ENCODE results near the gene SLAMF8. TPM values are rescaled to one million over a fixed set of nuclear protein-coding genes. Genes with fewer than 3 reads are reported as not detected.

Gene SLAMF8
- total and polyA plus RNA-seq, 8 donors: 0.76 to 4.5 (median 2.5) TPM; not detected in 2

DNA sequence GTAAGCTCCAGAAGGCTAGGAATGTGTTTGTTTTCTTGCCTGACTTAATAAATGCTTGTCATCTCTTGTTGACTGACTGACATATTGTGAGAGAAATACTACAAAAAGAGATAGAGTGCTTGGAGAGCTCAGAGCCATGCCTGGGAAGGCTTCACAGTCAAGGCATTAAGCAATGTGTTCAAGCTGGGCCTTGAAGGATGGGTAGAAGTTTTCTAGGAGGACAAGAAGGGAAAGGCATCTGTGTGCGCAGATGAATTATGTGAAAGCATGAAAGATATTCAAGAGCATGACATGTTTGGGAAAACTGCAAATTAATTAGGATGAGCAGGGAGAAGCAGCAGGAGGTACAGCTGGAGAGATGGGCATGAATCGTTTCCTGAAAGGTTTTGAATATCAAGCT, 5.6 kb downstream of the SLAMF8 start:
- WGBS, 5 donors: 92 to 97% (median 95%) methylated on average over 2 of the region's 2 CpGs
- H3K4me1 ChIP-seq: peaks cover 0 to 35% (median 7%) of the 10 kb centered on the region in 4 donors
- no peak overlapping the region for H3K4me3 ChIP-seq
- no peak for DNase-seq
- intact Hi-C loops (cut with DNase I; ENCODE audit: low total_unique reads): no loop called here
- H3K27ac ChIP-seq: no peak overlapping the region
- H3K9me3 ChIP-seq: no peaks in the 10 kb centered on the region
- peaks cover 0 to 30% (median 8%) of the 10 kb centered on the region in 4 donors for H3K36me3 ChIP-seq
- TF ChIP-seq POLR2AphosphoS5 (IDR thresholded peaks at IDR 0.05) (no peak), EP300 (IDR thresholded peaks at IDR 0.05) (no peak), POLR2A (IDR thresholded peaks at IDR 0.05) (no peak)
- TF ChIP-seq, protein P1, sequence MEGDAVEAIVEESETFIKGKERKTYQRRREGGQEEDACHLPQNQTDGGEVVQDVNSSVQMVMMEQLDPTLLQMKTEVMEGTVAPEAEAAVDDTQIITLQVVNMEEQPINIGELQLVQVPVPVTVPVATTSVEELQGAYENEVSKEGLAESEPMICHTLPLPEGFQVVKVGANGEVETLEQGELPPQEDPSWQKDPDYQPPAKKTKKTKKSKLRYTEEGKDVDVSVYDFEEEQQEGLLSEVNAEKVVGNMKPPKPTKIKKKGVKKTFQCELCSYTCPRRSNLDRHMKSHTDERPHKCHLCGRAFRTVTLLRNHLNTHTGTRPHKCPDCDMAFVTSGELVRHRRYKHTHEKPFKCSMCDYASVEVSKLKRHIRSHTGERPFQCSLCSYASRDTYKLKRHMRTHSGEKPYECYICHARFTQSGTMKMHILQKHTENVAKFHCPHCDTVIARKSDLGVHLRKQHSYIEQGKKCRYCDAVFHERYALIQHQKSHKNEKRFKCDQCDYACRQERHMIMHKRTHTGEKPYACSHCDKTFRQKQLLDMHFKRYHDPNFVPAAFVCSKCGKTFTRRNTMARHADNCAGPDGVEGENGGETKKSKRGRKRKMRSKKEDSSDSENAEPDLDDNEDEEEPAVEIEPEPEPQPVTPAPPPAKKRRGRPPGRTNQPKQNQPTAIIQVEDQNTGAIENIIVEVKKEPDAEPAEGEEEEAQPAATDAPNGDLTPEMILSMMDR (IDR thresholded peaks at IDR 0.05): no peak
- no peaks in the 10 kb centered on the region for H3K27me3 ChIP-seq

DNA sequence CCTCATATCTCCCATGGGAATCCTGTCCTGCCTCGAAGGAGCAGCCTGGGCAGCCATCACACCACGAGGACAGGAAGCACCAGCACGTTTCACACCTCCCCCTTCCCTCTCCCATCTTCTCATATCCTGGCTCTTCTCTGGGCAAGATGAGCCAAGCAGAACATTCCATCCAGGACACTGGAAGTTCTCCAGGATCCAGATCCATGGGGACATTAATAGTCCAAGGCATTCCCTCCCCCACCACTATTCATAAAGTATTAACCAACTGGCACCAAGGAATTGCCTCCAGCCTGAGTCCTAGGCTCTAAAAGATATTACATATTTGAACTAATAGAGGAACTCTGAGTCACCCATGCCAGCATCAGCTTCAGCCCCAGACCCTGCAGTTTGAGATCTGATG, 8.7 kb downstream of the SLAMF8 start:
- H3K27me3 ChIP-seq: no peaks in the 10 kb centered on the region
- H3K4me1 ChIP-seq: peaks cover 0 to 10% (median 3%) of the 10 kb centered on the region in 4 donors
- H3K27ac ChIP-seq: no peak overlapping the region
- intact Hi-C loops (cut with DNase I; ENCODE audit: low total_unique reads): no loop called here
- no peak for DNase-seq
- peaks cover 0 to 50% (median 8%) of the 10 kb centered on the region in 4 donors for H3K36me3 ChIP-seq
- no peak overlapping the region for H3K4me3 ChIP-seq
- no peak for TF ChIP-seq POLR2A (IDR thresholded peaks at IDR 0.05)
- TF ChIP-seq EP300 (IDR thresholded peaks at IDR 0.05): no peak
- TF ChIP-seq, protein P1 (IDR thresholded peaks at IDR 0.05): no peak
- no peak for TF ChIP-seq POLR2AphosphoS5 (IDR thresholded peaks at IDR 0.05)
- WGBS, 5 donors: 66 to 82% (median 78%) methylated on average over 3 of the region's 3 CpGs
- no peaks in the 10 kb centered on the region for H3K9me3 ChIP-seq

DNA sequence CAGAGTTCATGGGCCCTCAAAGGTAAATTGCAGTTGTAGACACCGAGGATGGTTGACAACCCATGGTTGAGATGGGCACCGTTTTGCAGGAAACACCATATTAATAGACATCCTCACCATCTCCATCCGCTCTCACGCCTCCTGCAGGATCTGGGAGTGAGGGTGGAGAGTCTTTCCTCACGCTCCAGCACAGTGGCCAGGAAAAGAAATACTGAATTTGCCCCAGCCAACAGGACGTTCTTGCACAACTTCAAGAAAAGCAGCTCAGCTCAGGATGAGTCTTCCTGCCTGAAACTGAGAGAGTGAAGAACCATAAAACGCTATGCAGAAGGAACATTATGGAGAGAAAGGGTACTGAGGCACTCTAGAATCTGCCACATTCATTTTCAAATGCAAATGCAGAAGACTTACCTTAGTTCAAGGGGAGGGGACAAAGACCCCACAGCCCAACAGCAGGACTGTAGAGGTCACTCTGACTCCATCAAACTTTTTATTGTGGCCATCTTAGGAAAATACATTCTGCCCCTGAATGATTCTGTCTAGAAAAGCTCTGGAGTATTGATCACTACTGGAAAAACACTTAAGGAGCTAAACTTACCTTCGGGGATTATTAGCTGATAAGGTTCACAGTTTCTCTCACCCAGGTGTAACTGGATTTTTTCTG, 9.3 kb downstream of the SLAMF8 start:
- H3K36me3 ChIP-seq: peaks cover 0 to 54% (median 8%) of the 10 kb centered on the region in 4 donors
- no peak overlapping the region for H3K27ac ChIP-seq
- no peak for DNase-seq
- no peaks in the 10 kb centered on the region for H3K9me3 ChIP-seq
- H3K4me1 ChIP-seq: peaks cover 0 to 9% (median 3%) of the 10 kb centered on the region in 4 donors
- no peaks in the 10 kb centered on the region for H3K27me3 ChIP-seq
- TF ChIP-seq, protein P1 (IDR thresholded peaks at IDR 0.05): no peak
- TF ChIP-seq POLR2AphosphoS5 (IDR thresholded peaks at IDR 0.05) (no peak), POLR2A (IDR thresholded peaks at IDR 0.05) (no peak), EP300 (IDR thresholded peaks at IDR 0.05) (no peak)
- intact Hi-C loops (cut with DNase I; ENCODE audit: low total_unique reads): no loop called here
- no peak overlapping the region for H3K4me3 ChIP-seq
- WGBS, 5 donors: 81 to 90% (median 85%) methylated on average over 8 of the region's 8 CpGs

DNA sequence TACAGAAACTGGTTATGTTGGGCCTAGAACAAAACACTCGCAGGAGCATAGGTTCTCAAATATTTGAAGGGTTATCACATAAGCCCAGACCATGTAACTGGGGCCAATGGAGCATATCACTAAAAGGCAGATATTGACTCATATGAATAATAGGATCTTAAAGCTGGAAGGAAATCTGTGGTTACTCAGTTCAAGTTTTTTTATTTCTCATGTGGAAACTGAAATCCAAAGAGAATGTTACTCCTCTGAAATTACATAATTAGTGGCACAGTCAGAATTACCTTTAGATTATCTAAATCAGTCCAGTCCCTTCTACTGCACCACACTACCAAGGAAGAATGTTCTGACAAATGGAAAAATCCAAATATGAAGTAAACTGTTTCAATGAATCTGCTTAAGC, 12.0 kb downstream of the SLAMF8 start:
- TF ChIP-seq EP300 (IDR thresholded peaks at IDR 0.05): no peak
- TF ChIP-seq, protein P1 (IDR thresholded peaks at IDR 0.05): no peak
- TF ChIP-seq POLR2A (IDR thresholded peaks at IDR 0.05): no peak
- no peak for TF ChIP-seq POLR2AphosphoS5 (IDR thresholded peaks at IDR 0.05)
- intact Hi-C loops (cut with DNase I; ENCODE audit: low total_unique reads): no loop called here

More for the DNA sequence above, 12.0 kb downstream of the SLAMF8 start:
- Histone ChIP-seq H3K4me1 (no peaks in the 10 kb centered on the region), H3K9me3 (no peaks in the 10 kb centered on the region), H3K27ac (no peak overlapping the region), H3K36me3 (peaks cover 0 to 54% (median 8%) of the 10 kb centered on the region in 4 donors), H3K4me3 (no peak overlapping the region), H3K27me3 (no peaks in the 10 kb centered on the region)
- DNase-seq: no peak
- WGBS, 5 donors: 25 to 63% (median 36%) methylated on average over 1 of the region's 1 CpG
